ENCODE data around the gene NCMAP. TPM values are rescaled to one million over a fixed set of nuclear protein-coding genes. Genes with fewer than 3 reads are reported as not detected.

Gene NCMAP
- total RNA-seq, 1 donor from 2014 or later = not detected

GRCh38 chr1:24578846-24579245 lies 23.0 kb downstream of the NCMAP start:
- ChIA-PET POLR2A (interaction anchor here (0.6 kb wide), 1 partner anchor 97 kb away, joined by 4 read pairs; no protein-coding TSS in a partner anchor), CTCF (no interaction called here)
- Mint-ChIP-seq H3K27ac (no peak overlapping the region), H3K36me3 (ENCODE audit: low read depth) (no peaks in the 10 kb centered on the region), H3K4me3 (no peak overlapping the region), H3K27me3 (no peaks in the 10 kb centered on the region), H3K9me3 (peaks cover 3% of the 10 kb centered on the region), H3K4me1 (no peaks in the 10 kb centered on the region)
- intact Hi-C loops (cut with micrococcal nuclease) = no loop called here
- ATAC-seq (ENCODE audit: low read depth) (no peak), DNase-seq (no peak)
- no peak for TF ChIP-seq CTCF (IDR thresholded peaks at IDR 0.05)

- H3K27me3 Mint-ChIP-seq = peaks cover 5% of the 10 kb centered on the region
- POLR2A ChIA-PET = no interaction called here
- DNase-seq (no peak), ATAC-seq (ENCODE audit: low read depth) (no peak)
- intact Hi-C loops (cut with micrococcal nuclease) = no loop called here
- no peak overlapping the region for H3K4me3 Mint-ChIP-seq
- no peaks in the 10 kb centered on the region for H3K4me1 Mint-ChIP-seq
- no peak for TF ChIP-seq CTCF (IDR thresholded peaks at IDR 0.05)
- H3K27ac Mint-ChIP-seq = no peak overlapping the region
- CTCF ChIA-PET = no interaction called here
- H3K9me3 Mint-ChIP-seq = peaks cover 3% of the 10 kb centered on the region
- no peaks in the 10 kb centered on the region for H3K36me3 Mint-ChIP-seq (ENCODE audit: low read depth)
Observed at GRCh38 chr1:24580756-24581155, 24.9 kb downstream of the NCMAP start.

- ChIA-PET POLR2A (no interaction called here), CTCF (interaction anchor here (0.6 to 1.1 kb wide), 2 partner anchors 192 to 957 kb away, joined by 3 to 4 read pairs; no protein-coding TSS in a partner anchor)
- no peak for TF ChIP-seq CTCF (IDR thresholded peaks at IDR 0.05)
- no peak overlapping the region for H3K27ac Mint-ChIP-seq
- H3K4me3 Mint-ChIP-seq = no peak overlapping the region
- peaks cover 4% of the 10 kb centered on the region for H3K4me1 Mint-ChIP-seq
- DNase-seq (no peak), ATAC-seq (ENCODE audit: low read depth) (no peak)
- intact Hi-C loops (cut with micrococcal nuclease) = no loop called here
- peaks cover 5% of the 10 kb centered on the region for H3K27me3 Mint-ChIP-seq
- H3K36me3 Mint-ChIP-seq (ENCODE audit: low read depth) = no peaks in the 10 kb centered on the region
- peaks cover 1% of the 10 kb centered on the region for H3K9me3 Mint-ChIP-seq
Observed at GRCh38 chr1:24584171-24584647, 28.3 kb downstream of the NCMAP start.

- no peak for TF ChIP-seq CTCF (IDR thresholded peaks at IDR 0.05)
- no peaks in the 10 kb centered on the region for H3K36me3 Mint-ChIP-seq (ENCODE audit: low read depth)
- ChIA-PET POLR2A (interaction anchor here (0.7 to 2.0 kb wide), 4 partner anchors 51 to 582 kb away, joined by 3 to 14 read pairs (median 6); partner anchors contain the start of gene NIPAL3), CTCF (interaction anchor here (0.8 to 4.0 kb wide), 12 partner anchors 13 to 515 kb away, joined by 3 to 64 read pairs (median 6); partner anchors contain the start of genes NIPAL3, RCAN3 and STPG1)
- no peak overlapping the region for H3K27ac Mint-ChIP-seq
- no peak for DNase-seq
- no peak for ATAC-seq (ENCODE audit: low read depth)
- peaks cover 4% of the 10 kb centered on the region for H3K4me1 Mint-ChIP-seq
- H3K27me3 Mint-ChIP-seq = peaks cover 5% of the 10 kb centered on the region
- intact Hi-C loops (cut with micrococcal nuclease) = loop anchor here (2.0 to 5.0 kb wide), 3 partner anchors 49 to 435 kb away; no protein-coding TSS in a partner anchor
- H3K9me3 Mint-ChIP-seq = no peaks in the 10 kb centered on the region
- H3K4me3 Mint-ChIP-seq = no peak overlapping the region
Observed at GRCh38 chr1:24586119-24586518, 30.2 kb downstream of the NCMAP start.

- H3K4me1 Mint-ChIP-seq = peaks cover 4% of the 10 kb centered on the region
- no peak for DNase-seq
- CTCF ChIA-PET = interaction anchor here (0.6 to 4.0 kb wide), 48 partner anchors 14 to 516 kb away, joined by 3 to 74 read pairs (median 4); partner anchors contain the start of genes NIPAL3, RCAN3 and STPG1
- POLR2A ChIA-PET = interaction anchor here (0.5 to 2.0 kb wide), 8 partner anchors 49 to 388 kb away, joined by 3 to 14 read pairs (median 5); partner anchors contain the start of genes NIPAL3 and RCAN3
- intact Hi-C loops (cut with micrococcal nuclease) = loop anchor here (1.0 to 5.0 kb wide), 8 partner anchors 48 to 517 kb away; partner anchors contain the start of gene NIPAL3
- no peak for TF ChIP-seq CTCF (IDR thresholded peaks at IDR 0.05)
- peaks cover 5% of the 10 kb centered on the region for H3K27me3 Mint-ChIP-seq
- H3K27ac Mint-ChIP-seq = no peak overlapping the region
- H3K9me3 Mint-ChIP-seq = no peaks in the 10 kb centered on the region
- H3K36me3 Mint-ChIP-seq (ENCODE audit: low read depth) = no peaks in the 10 kb centered on the region
- peak; percentile 96 for ATAC-seq (ENCODE audit: low read depth)
- no peak overlapping the region for H3K4me3 Mint-ChIP-seq
Observed at GRCh38 chr1:24586970-24587820, 31.3 kb downstream of the NCMAP start.
